Colonic mucosa (tissue), 4 donors: Measurements from ENCODE around the gene GPR37. TPM values are rescaled to one million over a fixed set of nuclear protein-coding genes. Genes with fewer than 3 reads are reported as not detected.

Experiments
- DNase-seq: peaks from one replicate; pipeline ENCODE4 v3.0.0-alpha.2; 2020
- H3K27ac ChIP-seq: fragments of 200-600 bp; one replicate; pipeline ENCODE4 v1.8.0; 2021
- H3K27me3 ChIP-seq: fragments of 200-600 bp; one replicate; pipeline ENCODE4 v1.8.0; 2021
- H3K36me3 ChIP-seq: fragments of 200-600 bp; one replicate; pipeline ENCODE4 v1.8.0; 2021
- H3K4me1 ChIP-seq: fragments of 200-600 bp; one replicate; pipeline ENCODE4 v1.8.0; 2021; ENCODE audit warnings: mild to moderate bottlenecking
- H3K4me3 ChIP-seq: fragments of 200-600 bp; one replicate; pipeline ENCODE4 v1.8.0; 2021
- H3K9ac ChIP-seq, 2 donors: one replicate each; pipeline ENCODE4 v1.7.0; 2013; ENCODE audit warnings: control low read depth in 2 of 2, low read depth in 2 of 2, low read length in 2 of 2
- H3K9me3 ChIP-seq: fragments of 200-600 bp; one replicate; pipeline ENCODE4 v1.8.0; 2021
- intact Hi-C: fragments of 100-400 bp; cut with DNase I; formaldehyde crosslinking; loops from one replicate; pipeline ENCODE4 v1.14.1; 2022
- total RNA-seq, 2 donors: library from RNA; stranded (reverse); fragmentation: NEBNext Ultra II Directional in 1 of 2; extraction: Animal tissue kit (Norgen Biotek cat#: 25700) in 1 of 2; gene quantifications; one replicate each; pipeline ENCODE4 v1.2.1, GENCODE V29; 2021
- TF ChIP-seq, protein P1 (sequence below): fragments of 200-600 bp; IDR thresholded peaks from one replicate; pipeline ENCODE4 v1.8.0; 2022; ENCODE audit warnings: antibody characterized with exemption, mild to moderate bottlenecking
- donor health status: healthy.
- donor health status: DM: no; HTN: no; CAD: no.
- donor health status: DM: no; HTN: no; CAD: no.

The GPR37 gene
- total RNA-seq, 2 donors from 2014 or later, result 0.64 to 1.5 TPM

DNA sequence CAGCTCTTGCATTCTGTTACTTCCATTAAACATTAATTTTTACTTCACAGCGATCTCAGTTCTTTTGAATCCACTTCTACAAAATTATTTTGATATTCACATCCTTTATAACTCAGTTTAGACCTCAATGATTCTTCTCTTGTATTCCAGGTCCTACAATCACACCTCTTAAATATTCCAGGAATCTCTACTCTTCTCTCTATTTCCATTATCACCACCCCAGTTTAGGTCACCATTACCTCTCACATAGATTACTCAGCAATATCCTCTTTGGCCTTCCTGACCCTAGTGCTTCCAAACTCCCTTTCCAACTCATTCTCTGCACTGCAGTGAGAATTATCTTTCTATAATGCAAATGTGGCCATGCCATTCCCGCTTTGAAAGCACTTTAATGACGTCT is 27.1 kb upstream of the GPR37 start:
- no peaks in the 10 kb centered on the region for H3K4me1 ChIP-seq
- TF ChIP-seq, protein P1, sequence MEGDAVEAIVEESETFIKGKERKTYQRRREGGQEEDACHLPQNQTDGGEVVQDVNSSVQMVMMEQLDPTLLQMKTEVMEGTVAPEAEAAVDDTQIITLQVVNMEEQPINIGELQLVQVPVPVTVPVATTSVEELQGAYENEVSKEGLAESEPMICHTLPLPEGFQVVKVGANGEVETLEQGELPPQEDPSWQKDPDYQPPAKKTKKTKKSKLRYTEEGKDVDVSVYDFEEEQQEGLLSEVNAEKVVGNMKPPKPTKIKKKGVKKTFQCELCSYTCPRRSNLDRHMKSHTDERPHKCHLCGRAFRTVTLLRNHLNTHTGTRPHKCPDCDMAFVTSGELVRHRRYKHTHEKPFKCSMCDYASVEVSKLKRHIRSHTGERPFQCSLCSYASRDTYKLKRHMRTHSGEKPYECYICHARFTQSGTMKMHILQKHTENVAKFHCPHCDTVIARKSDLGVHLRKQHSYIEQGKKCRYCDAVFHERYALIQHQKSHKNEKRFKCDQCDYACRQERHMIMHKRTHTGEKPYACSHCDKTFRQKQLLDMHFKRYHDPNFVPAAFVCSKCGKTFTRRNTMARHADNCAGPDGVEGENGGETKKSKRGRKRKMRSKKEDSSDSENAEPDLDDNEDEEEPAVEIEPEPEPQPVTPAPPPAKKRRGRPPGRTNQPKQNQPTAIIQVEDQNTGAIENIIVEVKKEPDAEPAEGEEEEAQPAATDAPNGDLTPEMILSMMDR, result no peak
- H3K27me3 ChIP-seq, result no peaks in the 10 kb centered on the region
- no peak overlapping the region for H3K27ac ChIP-seq
- H3K4me3 ChIP-seq, result no peak overlapping the region
- no peak for DNase-seq
- no peaks in the 10 kb centered on the region for H3K9me3 ChIP-seq
- no peak overlapping the region for H3K9ac ChIP-seq
- intact Hi-C loops, result no loop called here
- no peaks in the 10 kb centered on the region for H3K36me3 ChIP-seq

DNA sequence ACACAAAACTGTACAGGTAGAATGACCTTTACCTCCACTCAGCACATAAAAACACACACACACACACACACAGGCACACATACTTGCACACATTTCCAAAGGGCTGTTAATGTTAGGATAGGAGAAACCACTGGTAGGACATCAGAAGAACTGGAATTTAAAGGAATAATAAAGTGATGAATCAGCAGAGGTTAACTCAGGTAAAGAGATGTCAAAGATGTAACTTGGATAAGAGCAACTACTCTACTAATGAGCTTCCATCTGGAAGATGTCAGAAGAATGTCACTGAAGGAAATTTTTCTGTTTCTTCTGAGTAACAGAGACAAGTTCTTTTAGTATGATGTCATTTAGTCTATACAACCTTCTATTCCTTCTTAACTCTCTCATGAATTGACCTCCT is 26.4 kb upstream of the GPR37 start:
- no peaks in the 10 kb centered on the region for H3K9me3 ChIP-seq
- H3K27me3 ChIP-seq, result no peaks in the 10 kb centered on the region
- no peaks in the 10 kb centered on the region for H3K36me3 ChIP-seq
- H3K4me3 ChIP-seq, result no peak overlapping the region
- no peak overlapping the region for H3K27ac ChIP-seq
- intact Hi-C loops, result no loop called here
- no peaks in the 10 kb centered on the region for H3K4me1 ChIP-seq
- no peak for DNase-seq
- H3K9ac ChIP-seq, result no peak overlapping the region
- TF ChIP-seq, protein P1, result no peak

DNA sequence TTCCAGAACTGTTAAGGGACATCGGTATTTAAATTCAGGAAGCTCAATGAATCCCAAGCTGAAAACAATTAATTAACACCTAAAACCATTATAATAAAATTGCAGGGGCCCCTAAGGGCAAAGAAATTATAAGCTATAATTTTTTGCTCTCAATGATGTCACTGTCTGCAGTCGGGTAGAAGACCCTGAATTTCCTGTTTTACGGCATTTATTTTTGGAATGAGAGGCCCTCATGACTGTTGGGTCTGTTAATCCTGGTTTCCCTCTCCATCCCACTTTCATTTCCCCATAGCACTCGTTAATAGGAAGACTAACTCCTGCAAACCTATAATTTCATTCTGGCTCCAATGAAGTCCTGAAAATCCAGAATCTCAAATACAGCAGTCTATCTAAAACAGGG is 25.8 kb upstream of the GPR37 start:
- no peaks in the 10 kb centered on the region for H3K27me3 ChIP-seq
- H3K9ac ChIP-seq, result no peak overlapping the region
- H3K27ac ChIP-seq, result no peak overlapping the region
- DNase-seq, result no peak
- TF ChIP-seq, protein P1, result no peak
- no peaks in the 10 kb centered on the region for H3K9me3 ChIP-seq
- no peaks in the 10 kb centered on the region for H3K36me3 ChIP-seq
- H3K4me3 ChIP-seq, result no peak overlapping the region
- intact Hi-C loops, result no loop called here
- no peaks in the 10 kb centered on the region for H3K4me1 ChIP-seq

DNA sequence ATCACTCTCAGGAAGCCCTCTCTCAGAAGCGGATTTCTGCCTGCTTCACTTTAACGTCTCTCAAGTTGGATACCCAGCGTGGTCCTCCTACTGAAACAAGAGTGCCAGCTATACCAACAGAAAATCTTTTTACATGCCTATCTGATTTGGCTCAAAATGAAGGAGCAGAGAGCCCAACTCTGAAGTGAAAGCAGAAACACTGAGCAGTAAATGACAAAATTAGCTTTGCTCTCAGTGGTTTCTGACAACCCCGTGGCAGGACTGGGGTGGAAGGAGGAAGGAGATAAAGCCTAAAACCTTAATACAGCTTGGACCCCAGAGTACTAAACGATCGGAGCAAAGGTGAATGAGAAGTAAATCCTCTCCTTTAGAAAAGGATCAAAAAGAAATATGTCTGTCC is 25.1 kb upstream of the GPR37 start:
- H3K27me3 ChIP-seq, result no peaks in the 10 kb centered on the region
- H3K36me3 ChIP-seq, result no peaks in the 10 kb centered on the region
- no peaks in the 10 kb centered on the region for H3K9me3 ChIP-seq
- intact Hi-C loops, result no loop called here
- TF ChIP-seq, protein P1, result no peak
- no peak overlapping the region for H3K9ac ChIP-seq
- H3K4me3 ChIP-seq, result no peak overlapping the region
- no peak for DNase-seq
- H3K4me1 ChIP-seq, result no peaks in the 10 kb centered on the region
- H3K27ac ChIP-seq, result no peak overlapping the region

DNA sequence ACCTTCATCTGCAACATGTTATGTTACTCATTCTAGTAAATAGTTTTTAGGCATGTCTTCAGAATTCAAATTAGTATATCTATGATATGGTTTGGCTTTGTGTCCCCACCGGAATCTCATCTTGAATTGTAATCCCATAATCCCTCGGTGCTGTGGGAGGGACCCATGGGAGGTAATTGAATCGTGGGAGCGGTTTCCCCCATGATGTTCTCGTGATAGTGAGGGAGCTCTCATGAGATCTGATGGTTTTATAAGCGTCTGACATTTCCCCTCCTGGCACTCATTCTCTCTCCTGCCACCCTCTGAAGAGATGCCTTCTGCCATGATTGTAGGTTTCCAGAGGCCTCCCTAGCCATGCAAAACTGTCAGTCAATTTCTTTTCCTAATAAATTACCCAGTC is 20.4 kb upstream of the GPR37 start:
- intact Hi-C loops, result loop anchor here (5.0 kb wide), 1 partner anchor 629 kb away; no protein-coding TSS in a partner anchor
- H3K9me3 ChIP-seq, result no peaks in the 10 kb centered on the region
- H3K27me3 ChIP-seq, result no peaks in the 10 kb centered on the region
- H3K27ac ChIP-seq, result no peak overlapping the region
- no peaks in the 10 kb centered on the region for H3K4me1 ChIP-seq
- H3K36me3 ChIP-seq, result no peaks in the 10 kb centered on the region
- no peak overlapping the region for H3K9ac ChIP-seq
- TF ChIP-seq, protein P1, result no peak
- DNase-seq, result no peak
- no peak overlapping the region for H3K4me3 ChIP-seq
